ENCODE results near the gene MRPS27. TPM values are rescaled to one million over a fixed set of nuclear protein-coding genes. Genes with fewer than 3 reads are reported as not detected.
A peak's percentile ranks its signal among the peaks of the same experiment; 100 is the strongest.

Gene MRPS27
- total RNA-seq, 1 experiment from 2014 or later = 121 TPM

DNA sequence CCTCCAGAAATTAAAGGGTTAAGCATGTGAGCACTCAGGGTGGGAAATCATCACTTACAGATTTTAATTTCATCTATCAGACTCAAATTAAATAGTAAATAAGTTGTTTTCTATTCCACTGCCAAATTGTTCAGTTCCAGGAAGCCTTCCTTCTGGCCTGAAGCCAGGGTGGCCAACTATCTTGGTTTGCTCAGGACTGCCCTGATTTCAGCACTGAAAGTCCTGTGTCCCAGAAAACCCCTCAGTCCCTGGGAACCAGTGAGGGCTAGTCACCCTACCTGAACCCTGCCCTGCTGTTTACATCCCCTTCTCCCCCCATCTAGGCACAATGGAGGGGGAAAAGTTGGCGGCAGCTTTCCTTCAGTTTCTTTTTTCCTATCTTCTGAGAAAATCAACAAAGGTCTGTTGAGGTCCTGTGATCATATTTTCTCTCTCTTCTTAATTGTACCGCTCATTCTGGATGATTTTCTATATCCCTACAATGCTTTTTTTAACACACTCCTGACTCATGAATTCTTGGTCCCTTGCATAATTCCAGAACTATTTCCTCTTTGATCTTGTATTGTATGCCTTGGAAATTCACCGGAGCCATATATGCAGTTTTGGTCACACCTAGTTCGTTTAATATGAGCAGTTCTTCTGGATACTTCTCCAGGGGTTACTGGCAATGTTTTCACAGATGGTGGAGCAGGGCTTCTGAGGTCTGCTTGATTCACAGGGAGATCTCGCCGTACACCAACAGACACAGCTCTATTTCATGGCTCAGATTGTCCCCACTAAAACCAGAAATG, 109.0 kb downstream of the MRPS27 start:
- Histone ChIP-seq H3K9me3 (no peaks in the 10 kb centered on the region), H3K27me3 (no peaks in the 10 kb centered on the region), H3K4me3 (no peak overlapping the region), H3K36me3 (peaks cover 44% of the 10 kb centered on the region)
- DNase-seq = peak; percentile 53

DNA sequence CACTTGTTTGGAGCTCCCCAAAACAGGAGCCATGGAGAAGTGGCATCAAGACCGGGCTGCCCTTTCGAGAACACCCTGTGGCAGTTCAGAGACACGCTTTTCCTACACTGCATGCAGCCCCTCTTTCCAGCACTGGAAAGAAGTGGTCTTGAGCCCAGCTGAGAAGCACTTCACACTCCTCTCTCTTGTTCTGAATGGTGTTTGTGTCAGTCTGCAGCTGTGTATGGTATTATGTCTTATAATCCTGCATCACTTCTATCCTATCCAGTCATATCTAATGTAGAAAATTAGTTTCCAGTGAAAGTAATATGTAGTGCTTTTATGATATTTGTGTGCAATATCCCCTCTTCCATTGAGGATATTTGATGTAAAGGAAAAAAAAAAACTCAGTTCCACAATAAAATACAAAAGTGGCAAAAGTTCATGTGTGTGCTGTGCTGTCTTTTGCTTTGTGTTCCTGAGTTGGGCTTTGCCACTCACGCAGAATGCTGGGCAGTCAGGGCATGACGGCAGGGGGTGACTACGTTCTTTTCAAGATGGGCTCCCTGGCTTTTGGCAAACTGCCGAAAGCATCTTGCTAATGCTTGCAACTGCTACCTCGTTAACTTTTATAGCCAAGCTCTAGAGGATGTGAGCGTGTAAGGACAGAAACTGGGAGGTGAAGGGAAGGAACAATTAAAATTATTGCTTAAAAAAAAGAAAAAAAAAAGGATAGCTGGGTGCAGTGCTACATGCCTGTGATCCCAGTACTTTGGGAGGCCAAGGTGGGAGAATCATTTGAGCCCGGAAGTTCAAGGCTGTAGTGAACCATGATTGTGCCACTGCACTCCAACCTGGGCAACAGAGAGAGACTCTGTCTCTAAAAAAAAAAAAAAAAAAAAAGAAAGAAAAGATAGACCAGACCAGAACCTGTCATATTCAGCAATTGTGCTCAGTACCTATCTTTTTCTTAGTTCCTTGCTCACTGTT, 110.6 kb downstream of the MRPS27 start:
- Histone ChIP-seq H3K4me3 (no peak overlapping the region), H3K27me3 (no peaks in the 10 kb centered on the region), H3K9me3 (no peaks in the 10 kb centered on the region), H3K36me3 (peaks cover 58% of the 10 kb centered on the region)
- DNase-seq = no peak

DNA sequence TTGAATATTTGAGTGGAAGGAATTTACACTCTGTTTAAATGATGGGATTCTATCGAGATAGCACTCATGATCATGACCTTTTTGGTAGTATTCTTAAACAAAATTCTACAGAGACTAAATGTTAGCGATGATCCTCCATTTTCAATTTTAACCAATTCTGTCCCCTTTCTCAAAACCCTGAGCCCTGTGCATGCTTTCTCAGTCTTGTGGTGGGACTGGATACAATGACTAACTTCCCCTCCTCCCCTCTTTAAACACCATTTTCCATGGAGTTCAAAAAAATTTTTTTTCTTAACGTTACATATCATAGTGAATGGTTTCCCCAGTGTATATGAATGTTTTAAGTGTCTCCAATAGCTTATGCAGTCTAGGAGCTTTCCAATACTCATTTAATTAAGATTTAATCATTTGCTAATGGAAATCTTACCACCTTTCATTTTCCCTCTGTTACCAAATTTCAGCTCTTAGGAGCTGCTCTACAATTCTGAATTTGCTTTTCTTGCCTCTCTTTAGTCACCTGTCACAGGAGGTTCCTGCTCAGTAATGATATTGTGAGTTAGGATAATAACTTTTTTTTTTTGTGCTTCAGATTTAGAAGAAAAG, 111.6 kb downstream of the MRPS27 start:
- DNase-seq = no peak
- peaks cover 65% of the 10 kb centered on the region for H3K36me3 ChIP-seq
- H3K27me3 ChIP-seq = no peaks in the 10 kb centered on the region
- no peak overlapping the region for H3K4me3 ChIP-seq
- no peaks in the 10 kb centered on the region for H3K9me3 ChIP-seq

DNA sequence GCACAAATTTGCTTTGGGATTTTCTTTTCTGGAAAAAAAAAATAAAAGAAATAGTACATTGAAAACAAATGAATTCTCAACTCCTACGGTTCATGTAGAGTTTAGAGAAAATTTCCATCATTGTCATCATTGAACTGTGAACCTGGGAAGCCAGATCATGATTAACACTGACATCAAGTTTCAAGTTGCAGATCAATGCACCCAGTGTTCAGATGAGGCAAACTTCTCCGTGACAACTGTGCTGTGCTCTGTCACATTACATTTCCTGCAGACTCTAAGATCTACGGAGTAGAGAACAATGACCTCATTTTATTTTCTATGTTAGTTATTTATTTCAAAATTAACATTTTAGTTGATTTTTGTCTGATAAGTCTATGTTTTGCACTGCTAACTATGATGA, 113.0 kb downstream of the MRPS27 start:
- Histone ChIP-seq H3K9me3 (no peaks in the 10 kb centered on the region), H3K36me3 (peaks cover 74% of the 10 kb centered on the region), H3K27me3 (no peaks in the 10 kb centered on the region), H3K4me3 (no peak overlapping the region)
- no peak for DNase-seq

DNA sequence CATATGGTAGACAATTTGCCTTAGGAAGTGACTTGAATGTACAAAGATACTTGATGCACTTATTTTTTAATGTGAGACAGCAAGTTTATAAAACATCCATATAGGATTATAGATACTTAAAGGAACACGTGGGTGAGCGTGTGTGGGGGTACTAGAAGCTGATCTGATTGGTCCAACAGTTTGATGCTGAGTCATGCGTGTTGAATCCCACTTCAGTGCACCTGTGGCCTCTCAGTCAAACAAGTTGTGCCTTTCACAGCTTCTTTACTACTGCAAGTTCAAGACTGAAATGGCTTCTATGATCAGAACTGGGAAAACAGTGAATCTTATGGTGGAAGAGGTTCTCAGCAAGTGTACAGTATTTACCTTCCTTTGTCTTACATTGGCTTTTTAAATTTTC, 113.9 kb downstream of the MRPS27 start:
- H3K36me3 ChIP-seq = peaks cover 83% of the 10 kb centered on the region
- no peaks in the 10 kb centered on the region for H3K9me3 ChIP-seq
- no peak for DNase-seq
- no peak overlapping the region for H3K4me3 ChIP-seq
- H3K27me3 ChIP-seq = no peaks in the 10 kb centered on the region

DNA sequence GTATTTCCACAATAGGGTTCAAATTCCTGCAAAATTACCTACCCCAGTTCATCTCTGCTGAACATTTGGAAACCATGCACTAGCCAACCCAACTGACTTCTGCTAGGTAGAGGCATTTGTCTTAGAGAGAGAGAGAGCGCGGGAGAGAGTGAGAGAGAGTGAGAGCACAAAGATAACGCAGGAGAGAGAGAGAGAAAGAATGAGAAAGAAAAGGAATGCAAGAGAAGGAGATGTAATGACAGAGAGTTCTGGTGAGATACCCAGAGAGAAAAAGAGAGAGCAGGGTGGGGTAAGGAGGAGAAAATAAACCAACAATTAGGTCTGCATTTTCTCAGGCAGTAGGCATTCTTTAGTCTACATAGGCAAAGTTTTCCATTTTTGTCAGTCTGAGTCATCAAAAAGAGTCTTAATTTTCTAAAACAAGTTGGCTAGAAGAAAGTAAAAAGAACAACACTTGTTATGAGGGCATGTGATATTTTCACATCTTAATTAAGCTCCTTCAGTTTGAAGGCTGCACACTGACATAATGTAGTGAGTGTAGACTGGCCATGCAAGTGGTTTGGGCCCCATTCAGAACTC, 114.5 kb downstream of the MRPS27 start:
- peaks cover 89% of the 10 kb centered on the region for H3K36me3 ChIP-seq
- no peak for DNase-seq
- H3K27me3 ChIP-seq = no peaks in the 10 kb centered on the region
- H3K9me3 ChIP-seq = no peaks in the 10 kb centered on the region
- no peak overlapping the region for H3K4me3 ChIP-seq

DNA sequence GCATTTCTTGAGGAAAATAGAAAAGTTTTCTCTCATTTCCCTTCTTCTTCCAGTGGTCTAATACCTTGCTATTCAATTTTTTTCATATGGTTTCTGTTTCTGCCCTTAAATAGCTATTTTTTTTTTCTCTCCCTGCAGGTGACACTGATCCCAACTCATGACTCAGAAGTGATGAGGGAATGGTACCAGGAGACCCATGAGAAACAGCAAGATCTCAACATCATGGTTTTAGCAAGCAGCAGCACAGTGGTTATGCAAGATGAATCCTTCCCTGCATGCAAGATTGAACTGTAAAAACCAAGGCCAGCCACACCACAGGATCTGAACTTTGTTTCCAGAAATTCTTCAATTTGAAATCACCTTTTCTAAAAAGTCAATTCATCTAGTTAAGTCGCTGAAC, 115.1 kb downstream of the MRPS27 start:
- DNase-seq = no peak
- no peak overlapping the region for H3K4me3 ChIP-seq
- H3K27me3 ChIP-seq = no peaks in the 10 kb centered on the region
- H3K9me3 ChIP-seq = no peaks in the 10 kb centered on the region
- H3K36me3 ChIP-seq = peaks cover 95% of the 10 kb centered on the region

DNA sequence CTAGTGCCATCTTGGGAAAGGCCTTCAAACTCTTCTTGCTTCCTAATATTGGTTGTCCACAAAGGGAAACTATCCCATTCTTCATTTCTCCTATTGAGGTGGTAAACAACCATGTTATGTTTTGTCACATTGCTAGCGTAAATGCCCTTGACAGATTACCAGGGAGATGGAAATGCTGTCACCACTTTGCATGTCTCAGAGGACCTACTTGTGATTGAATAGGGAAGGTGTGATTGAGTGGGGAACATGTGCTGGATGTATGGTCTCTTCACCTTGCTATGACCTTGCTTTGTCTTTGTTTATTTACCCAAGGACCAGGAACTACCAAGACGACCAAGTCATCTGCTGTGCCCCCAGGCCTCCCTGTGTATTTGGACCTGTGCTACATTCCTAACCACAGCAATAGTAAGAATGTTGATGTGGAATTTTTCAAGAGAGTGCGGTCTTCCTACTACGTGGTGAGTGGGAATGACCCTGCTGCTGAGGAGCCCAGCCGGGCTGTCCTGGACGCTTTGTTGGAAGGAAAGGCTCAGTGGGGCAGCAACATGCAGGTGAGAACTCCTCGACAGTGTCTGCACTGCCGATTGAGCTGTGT, 116.7 kb downstream of the MRPS27 start:
- Histone ChIP-seq H3K9me3 (no peaks in the 10 kb centered on the region), H3K4me3 (no peak overlapping the region), H3K36me3 (peaks cover 99% of the 10 kb centered on the region), H3K27me3 (no peaks in the 10 kb centered on the region)
- no peak for DNase-seq

DNA sequence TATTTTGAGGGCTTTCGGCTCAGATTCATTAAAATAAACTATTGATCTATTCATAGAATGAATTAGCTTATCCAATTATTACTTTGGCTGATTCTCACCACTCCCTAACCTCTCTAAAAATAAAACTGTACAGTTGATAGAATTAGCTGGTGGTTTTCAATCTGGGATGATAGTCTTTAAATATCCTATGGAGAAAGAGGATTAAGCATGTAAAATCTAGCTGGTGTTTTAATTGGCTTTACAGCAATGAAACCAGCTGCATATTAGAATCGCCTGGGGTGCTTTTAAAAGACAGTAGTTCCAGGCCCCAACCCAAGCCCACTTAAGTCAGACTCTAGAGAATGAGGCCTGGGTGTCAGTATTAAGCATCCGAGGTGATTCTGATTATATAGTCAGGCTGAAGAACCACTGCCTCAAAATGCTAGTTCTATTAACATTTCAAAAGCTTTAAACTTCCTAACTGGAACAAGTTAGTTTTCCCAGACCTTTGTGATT, 117.7 kb downstream of the MRPS27 start:
- H3K36me3 ChIP-seq = peaks cover 100% of the 10 kb centered on the region
- DNase-seq = no peak
- no peaks in the 10 kb centered on the region for H3K9me3 ChIP-seq
- H3K4me3 ChIP-seq = no peak overlapping the region
- H3K27me3 ChIP-seq = no peaks in the 10 kb centered on the region

DNA sequence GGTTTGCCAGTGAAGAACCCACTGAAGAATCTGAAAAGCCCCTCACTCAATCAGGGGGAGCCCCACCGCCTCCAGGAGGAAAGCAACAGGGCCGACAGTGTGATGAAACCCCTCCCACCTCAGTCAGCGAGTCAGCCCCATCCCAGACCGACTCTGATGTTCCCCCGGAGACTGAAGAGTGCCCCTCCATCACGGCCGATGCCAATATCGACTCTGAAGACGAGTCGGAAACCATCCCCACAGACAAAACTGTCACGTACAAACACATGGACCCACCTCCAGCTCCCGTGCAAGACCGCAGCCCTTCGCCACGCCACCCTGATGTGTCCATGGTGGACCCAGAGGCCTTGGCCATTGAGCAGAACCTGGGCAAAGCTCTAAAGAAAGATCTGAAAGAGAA, 120.4 kb downstream of the MRPS27 start:
- no peak for DNase-seq
- H3K9me3 ChIP-seq = no peaks in the 10 kb centered on the region
- no peaks in the 10 kb centered on the region for H3K27me3 ChIP-seq
- H3K36me3 ChIP-seq = peaks cover 100% of the 10 kb centered on the region
- no peak overlapping the region for H3K4me3 ChIP-seq

DNA sequence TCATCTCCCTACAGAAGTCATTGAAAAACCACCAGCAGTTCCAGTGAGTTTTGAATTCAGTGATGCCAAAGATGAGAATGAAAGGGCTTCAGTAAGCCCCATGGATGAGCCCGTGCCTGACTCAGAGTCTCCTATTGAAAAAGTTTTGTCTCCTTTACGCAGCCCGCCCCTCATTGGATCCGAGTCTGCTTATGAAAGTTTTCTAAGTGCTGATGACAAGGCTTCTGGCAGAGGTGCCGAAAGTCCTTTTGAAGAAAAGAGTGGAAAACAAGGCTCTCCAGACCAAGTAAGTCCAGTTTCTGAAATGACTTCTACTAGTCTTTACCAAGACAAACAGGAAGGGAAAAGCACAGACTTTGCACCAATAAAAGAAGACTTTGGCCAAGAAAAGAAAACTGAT, 122.6 kb downstream of the MRPS27 start:
- no peak for DNase-seq
- Histone ChIP-seq H3K9me3 (no peaks in the 10 kb centered on the region), H3K27me3 (no peaks in the 10 kb centered on the region), H3K36me3 (peaks cover 98% of the 10 kb centered on the region), H3K4me3 (no peak overlapping the region)

DNA sequence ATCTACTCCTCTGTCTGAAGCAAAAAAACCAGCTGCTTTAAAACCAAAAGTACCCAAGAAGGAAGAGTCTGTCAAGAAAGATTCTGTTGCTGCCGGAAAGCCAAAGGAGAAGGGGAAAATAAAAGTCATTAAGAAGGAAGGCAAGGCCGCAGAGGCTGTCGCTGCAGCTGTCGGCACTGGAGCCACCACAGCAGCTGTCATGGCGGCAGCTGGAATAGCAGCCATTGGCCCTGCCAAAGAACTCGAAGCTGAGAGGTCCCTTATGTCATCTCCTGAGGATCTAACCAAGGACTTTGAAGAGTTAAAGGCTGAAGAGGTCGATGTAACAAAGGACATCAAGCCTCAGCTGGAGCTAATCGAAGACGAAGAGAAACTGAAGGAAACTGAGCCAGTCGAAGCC, 124.5 kb downstream of the MRPS27 start:
- Histone ChIP-seq H3K27me3 (no peaks in the 10 kb centered on the region), H3K4me3 (no peak overlapping the region), H3K36me3 (peaks cover 98% of the 10 kb centered on the region), H3K9me3 (no peaks in the 10 kb centered on the region)
- no peak for DNase-seq

DNA sequence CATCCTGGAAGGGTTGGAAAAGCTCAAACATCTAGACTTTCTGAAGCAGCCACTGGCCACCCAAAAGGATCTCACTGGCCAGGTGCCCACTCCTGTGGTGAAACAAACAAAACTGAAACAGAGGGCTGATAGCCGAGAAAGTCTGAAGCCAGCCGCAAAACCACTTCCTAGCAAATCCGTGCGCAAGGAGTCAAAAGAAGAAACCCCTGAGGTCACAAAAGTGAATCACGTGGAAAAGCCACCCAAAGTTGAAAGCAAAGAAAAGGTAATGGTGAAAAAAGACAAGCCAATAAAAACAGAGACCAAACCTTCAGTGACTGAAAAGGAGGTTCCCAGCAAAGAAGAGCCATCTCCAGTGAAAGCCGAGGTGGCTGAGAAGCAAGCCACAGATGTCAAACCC, 125.2 kb downstream of the MRPS27 start:
- no peaks in the 10 kb centered on the region for H3K27me3 ChIP-seq
- peaks cover 98% of the 10 kb centered on the region for H3K36me3 ChIP-seq
- H3K4me3 ChIP-seq = no peak overlapping the region
- DNase-seq = no peak
- H3K9me3 ChIP-seq = no peaks in the 10 kb centered on the region

DNA sequence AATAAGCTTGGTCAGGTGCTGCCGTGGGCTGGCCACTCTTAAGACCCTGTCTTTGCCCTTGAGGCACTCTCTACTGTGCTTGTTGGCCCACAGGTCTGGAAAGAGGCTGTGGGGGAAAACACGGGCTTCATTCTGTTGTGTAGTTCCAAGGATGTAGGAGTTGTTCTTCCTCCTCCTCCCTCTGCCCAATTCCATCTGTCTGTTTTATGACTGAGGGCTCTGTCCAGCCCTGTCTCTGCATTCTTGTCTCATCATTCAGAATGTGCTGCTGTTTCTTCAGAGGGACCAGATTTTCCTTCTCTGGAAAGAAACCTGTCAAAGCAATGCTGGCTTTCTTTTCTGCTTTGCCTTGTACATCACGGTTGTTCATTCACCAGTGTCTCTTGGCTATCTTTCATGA, 128.6 kb downstream of the MRPS27 start:
- Histone ChIP-seq H3K4me3 (no peak overlapping the region), H3K9me3 (no peaks in the 10 kb centered on the region), H3K36me3 (peaks cover 98% of the 10 kb centered on the region), H3K27me3 (no peaks in the 10 kb centered on the region)
- DNase-seq = no peak

DNA sequence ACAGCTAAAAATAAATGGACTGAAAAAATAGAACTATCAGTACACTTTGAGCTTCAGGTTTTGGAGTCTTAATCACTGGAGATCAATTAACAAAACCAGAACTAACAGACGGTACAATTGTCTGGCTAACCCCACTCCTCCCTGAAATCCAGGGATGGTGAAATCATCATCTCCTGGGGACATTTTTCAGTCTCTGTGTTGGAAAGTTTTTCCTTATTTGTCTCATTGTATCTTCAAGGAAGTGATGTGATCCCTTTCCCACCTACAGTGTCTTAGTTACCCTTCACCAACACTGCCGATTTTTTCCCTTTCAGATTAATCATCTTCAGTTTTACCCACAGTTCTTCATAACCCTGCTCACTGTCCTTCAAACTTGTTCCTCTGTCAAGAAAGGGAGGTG, 130.9 kb downstream of the MRPS27 start:
- Histone ChIP-seq H3K27me3 (no peaks in the 10 kb centered on the region), H3K9me3 (no peaks in the 10 kb centered on the region), H3K36me3 (peaks cover 98% of the 10 kb centered on the region), H3K4me3 (no peak overlapping the region)
- DNase-seq = no peak

DNA sequence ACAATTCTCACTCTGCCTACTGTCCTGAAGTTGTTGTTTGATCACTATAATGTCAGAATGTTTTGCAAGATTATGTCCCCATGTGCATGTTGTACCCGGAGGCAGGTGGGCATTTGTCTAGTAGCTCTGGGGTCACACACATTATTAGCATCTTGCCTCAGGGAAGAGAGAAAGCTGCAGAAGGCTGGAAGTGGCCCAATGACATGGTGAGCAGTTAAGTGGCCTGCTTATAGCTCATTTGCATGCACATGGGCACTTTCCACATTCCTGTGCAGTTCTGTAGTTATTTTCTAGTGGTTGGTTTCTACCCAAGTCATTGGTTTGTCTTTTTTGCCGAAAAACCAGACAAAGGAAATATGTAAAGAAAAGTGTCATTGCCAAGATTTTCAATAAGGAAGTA, 131.9 kb downstream of the MRPS27 start:
- Histone ChIP-seq H3K9me3 (no peaks in the 10 kb centered on the region), H3K27me3 (no peaks in the 10 kb centered on the region), H3K4me3 (no peak overlapping the region), H3K36me3 (peaks cover 99% of the 10 kb centered on the region)
- DNase-seq = no peak
